Type B pancreatic cell (in vitro differentiated cells): ENCODE data around the gene CEP89. TPM values are rescaled to one million over a fixed set of nuclear protein-coding genes. Genes with fewer than 3 reads are reported as not detected.
"Not testable (repeated sequence)": the region's sequence is repeated elsewhere in the genome, so short reads cannot be mapped to it uniquely, and the experiment has no call there.

ENCODE experiments used
- DNase-seq: peaks from one replicate; pipeline ENCODE4 v3.0.0; 2021; ENCODE audit warnings: mixed read lengths; ENCODE audit not compliant: unreplicated experiment; ENCODE audit errors: extremely low spot score
- H3K27ac Mint-ChIP-seq: 2 replicates; pipeline ENCODE4 v1.8.0; 2021; ENCODE audit warnings: mild to moderate bottlenecking, mixed read lengths
- H3K27me3 Mint-ChIP-seq: 2 replicates; pipeline ENCODE4 v1.8.0; 2021; ENCODE audit warnings: mixed read lengths
- H3K36me3 Mint-ChIP-seq: 2 replicates; pipeline ENCODE4 v1.8.0; 2021; ENCODE audit warnings: mixed read lengths
- H3K4me1 Mint-ChIP-seq: one replicate; pipeline ENCODE4 v1.8.0; 2021; ENCODE audit warnings: mixed read lengths; ENCODE audit not compliant: unreplicated experiment
- H3K4me3 Mint-ChIP-seq: 2 replicates; pipeline ENCODE4 v1.8.0; 2021; ENCODE audit warnings: mild to moderate bottlenecking, mixed read lengths
- H3K9me3 Mint-ChIP-seq: 2 replicates; pipeline ENCODE4 v1.8.0; 2021; ENCODE audit warnings: mixed read lengths
- total RNA-seq: library from RNA; stranded (reverse); gene quantifications from 2 replicates; pipeline ENCODE4 v1.2.1, GENCODE V29; 2021; ENCODE audit warnings: low replicate concordance
- TF ChIP-seq, protein P1 (sequence below): fragments of 200-600 bp; sonication (generic); conservative IDR thresholded peaks from 2 replicates; pipeline ENCODE4 v1.5.0; 2021; ENCODE audit warnings: antibody characterized with exemption, mild to moderate bottlenecking

CEP89 gene
- total RNA-seq, 1 donor from 2014 or later = 37.7 TPM

DNA sequence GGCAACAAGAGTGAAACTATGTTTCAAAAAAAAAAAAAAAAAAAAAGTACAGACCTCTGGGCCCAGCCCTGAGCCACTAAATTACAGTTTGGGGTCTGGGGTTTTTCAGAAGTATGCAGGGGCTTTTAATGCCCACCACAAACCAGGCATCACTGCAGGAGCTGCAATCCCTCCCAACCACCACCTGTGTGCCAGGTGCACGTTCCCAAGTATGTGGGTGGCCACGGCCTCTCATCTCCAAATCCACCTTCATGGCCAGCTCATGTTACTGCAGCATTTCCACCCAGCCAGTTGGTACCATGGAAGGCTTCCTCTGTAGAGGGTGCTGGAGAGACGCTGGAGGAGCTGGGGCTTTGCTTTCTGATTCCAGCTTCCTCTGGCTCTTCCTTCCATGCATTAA, 26.5 kb downstream of the CEP89 start:
- Mint-ChIP-seq H3K27ac (no peak overlapping the region), H3K36me3 (peaks cover 31% of the 10 kb centered on the region)

DNA sequence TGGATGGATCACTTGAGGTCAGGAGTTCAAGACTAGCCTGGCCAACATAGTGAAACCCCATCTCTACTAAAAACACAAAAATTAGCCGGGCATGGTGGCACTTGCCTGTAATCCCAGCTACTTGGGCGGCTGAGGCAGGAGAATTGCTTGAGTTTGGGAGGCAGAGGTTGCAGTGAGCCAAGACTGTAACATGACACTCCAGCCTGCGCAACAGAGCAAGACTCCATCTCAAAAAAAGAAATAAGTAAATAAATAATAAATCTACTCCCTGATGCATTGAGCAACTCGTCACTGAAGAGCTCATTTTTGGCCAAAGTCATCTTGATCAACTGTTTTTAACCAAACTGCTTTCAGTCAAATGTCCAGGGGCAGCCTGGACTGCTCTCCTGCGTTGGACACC, 30.5 kb downstream of the CEP89 start:
- H3K36me3 Mint-ChIP-seq = peaks cover 24% of the 10 kb centered on the region
- H3K27ac Mint-ChIP-seq, DNase-seq, H3K4me3 Mint-ChIP-seq, H3K27me3 Mint-ChIP-seq, H3K9me3 Mint-ChIP-seq, H3K4me1 Mint-ChIP-seq: not testable (repeated sequence)

More for the DNA sequence above, 26.5 kb downstream of the CEP89 start:
- no peaks in the 10 kb centered on the region for H3K27me3 Mint-ChIP-seq
- DNase-seq = no peak
- H3K4me3 Mint-ChIP-seq = no peak overlapping the region
- H3K4me1 Mint-ChIP-seq = no peaks in the 10 kb centered on the region
- TF ChIP-seq, protein P1, sequence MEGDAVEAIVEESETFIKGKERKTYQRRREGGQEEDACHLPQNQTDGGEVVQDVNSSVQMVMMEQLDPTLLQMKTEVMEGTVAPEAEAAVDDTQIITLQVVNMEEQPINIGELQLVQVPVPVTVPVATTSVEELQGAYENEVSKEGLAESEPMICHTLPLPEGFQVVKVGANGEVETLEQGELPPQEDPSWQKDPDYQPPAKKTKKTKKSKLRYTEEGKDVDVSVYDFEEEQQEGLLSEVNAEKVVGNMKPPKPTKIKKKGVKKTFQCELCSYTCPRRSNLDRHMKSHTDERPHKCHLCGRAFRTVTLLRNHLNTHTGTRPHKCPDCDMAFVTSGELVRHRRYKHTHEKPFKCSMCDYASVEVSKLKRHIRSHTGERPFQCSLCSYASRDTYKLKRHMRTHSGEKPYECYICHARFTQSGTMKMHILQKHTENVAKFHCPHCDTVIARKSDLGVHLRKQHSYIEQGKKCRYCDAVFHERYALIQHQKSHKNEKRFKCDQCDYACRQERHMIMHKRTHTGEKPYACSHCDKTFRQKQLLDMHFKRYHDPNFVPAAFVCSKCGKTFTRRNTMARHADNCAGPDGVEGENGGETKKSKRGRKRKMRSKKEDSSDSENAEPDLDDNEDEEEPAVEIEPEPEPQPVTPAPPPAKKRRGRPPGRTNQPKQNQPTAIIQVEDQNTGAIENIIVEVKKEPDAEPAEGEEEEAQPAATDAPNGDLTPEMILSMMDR = no peak
- no peaks in the 10 kb centered on the region for H3K9me3 Mint-ChIP-seq

DNA sequence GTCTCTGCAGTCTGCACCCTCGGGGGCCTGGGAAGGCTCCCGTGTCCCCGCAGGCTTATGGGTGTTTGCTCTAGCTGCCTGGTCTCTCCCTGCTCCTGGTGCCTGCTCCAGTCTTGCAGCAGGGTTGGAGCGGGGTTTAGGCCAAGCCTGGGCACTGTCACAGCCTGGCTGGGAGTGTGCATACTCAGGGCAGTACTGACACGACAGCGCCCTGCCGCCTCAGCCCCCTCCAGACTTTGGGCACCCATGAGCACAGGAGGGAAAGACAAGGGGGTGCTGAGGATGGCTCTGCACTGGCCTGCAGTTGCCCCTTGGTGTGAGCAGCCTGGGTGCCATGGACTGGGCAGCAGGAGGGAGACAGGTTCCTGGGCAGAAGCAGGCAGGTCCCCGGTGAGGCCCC, 35.7 kb downstream of the CEP89 start:
- no peaks in the 10 kb centered on the region for H3K27me3 Mint-ChIP-seq
- TF ChIP-seq, protein P1 = no peak
- H3K4me3 Mint-ChIP-seq = no peak overlapping the region
- H3K9me3 Mint-ChIP-seq = no peaks in the 10 kb centered on the region
- no peaks in the 10 kb centered on the region for H3K4me1 Mint-ChIP-seq
- H3K27ac Mint-ChIP-seq = no peak overlapping the region
- peaks cover 30% of the 10 kb centered on the region for H3K36me3 Mint-ChIP-seq
- DNase-seq = no peak

DNA sequence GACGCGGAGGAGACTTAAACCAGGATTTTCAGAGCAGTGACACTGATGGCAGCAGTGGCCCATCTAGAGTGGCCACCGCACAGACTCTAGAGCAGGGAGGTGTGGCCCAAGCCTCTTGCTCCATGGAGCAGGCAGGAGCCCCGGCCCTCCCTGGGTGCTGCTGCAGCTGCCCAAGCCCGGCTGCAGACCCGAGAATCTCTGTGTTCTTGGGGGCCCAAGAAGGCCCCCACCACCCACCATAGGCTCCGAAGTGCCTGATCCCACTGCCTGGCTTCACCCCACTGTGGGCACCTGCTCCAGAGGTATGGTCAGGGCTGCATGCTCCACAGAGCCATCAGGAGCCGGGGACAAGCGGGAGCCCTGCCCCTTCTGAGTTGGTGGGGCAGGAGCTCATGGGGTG, 36.1 kb downstream of the CEP89 start:
- Mint-ChIP-seq H3K27me3 (no peaks in the 10 kb centered on the region), H3K4me3 (no peak overlapping the region), H3K4me1 (no peaks in the 10 kb centered on the region), H3K27ac (no peak overlapping the region), H3K36me3 (peaks cover 32% of the 10 kb centered on the region), H3K9me3 (no peaks in the 10 kb centered on the region)
- DNase-seq = no peak
- TF ChIP-seq, protein P1 = no peak

DNA sequence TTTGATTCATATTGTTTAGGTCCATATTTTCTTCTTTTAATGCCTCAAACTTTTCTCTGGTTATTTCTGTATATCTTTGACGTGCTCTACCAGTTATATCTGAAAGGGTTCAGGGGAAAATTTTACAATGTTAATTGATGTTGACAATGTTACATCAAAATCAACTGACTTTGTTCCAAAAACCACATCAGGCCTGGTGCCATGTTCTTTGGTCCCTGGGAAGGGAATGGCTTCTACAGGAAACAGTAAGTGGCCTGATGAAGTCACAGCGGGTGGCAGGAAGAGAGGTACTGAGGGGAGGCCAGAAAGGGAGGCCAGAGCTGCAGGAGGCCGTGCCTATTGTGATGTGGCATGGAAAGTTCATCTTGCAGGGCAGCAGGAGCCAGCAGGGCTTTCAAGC, 38.2 kb downstream of the CEP89 start:
- Mint-ChIP-seq H3K27ac (no peak overlapping the region), H3K9me3 (peaks cover 3% of the 10 kb centered on the region), H3K36me3 (peaks cover 49% of the 10 kb centered on the region), H3K27me3 (no peaks in the 10 kb centered on the region), H3K4me1 (no peaks in the 10 kb centered on the region), H3K4me3 (no peak overlapping the region)
- TF ChIP-seq, protein P1 = no peak
- no peak for DNase-seq

DNA sequence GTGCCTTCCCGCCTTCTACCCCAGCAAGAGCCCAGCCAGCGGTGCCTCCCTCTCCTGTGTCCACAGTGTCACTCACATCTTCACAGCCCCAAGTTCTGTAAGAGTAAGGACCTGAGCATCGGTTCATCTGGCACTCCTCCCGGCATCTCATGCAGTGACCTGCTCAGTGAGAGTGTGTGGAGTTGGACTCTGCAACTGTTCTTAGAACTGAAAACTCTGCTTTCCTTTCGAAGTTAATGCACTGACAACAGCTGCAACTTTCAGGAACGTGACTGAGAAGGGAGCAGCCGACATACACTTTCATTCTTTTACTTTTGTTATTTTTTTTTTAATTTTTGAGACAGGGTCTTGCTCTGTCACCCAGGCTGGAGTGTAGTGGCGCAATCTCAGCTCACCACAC, 41.2 kb downstream of the CEP89 start:
- Mint-ChIP-seq H3K27me3 (no peaks in the 10 kb centered on the region), H3K9me3 (peaks cover 7% of the 10 kb centered on the region), H3K4me1 (no peaks in the 10 kb centered on the region), H3K4me3 (no peak overlapping the region), H3K27ac (no peak overlapping the region), H3K36me3 (peaks cover 49% of the 10 kb centered on the region)
- TF ChIP-seq, protein P1 = no peak
- no peak for DNase-seq
